ENCODE measurements around the gene OR2T3.
"Not testable (repeated sequence)": the region's sequence is repeated elsewhere in the genome, so short reads cannot be mapped to it uniquely, and the experiment has no call there.

OR2T3 gene, protein sequence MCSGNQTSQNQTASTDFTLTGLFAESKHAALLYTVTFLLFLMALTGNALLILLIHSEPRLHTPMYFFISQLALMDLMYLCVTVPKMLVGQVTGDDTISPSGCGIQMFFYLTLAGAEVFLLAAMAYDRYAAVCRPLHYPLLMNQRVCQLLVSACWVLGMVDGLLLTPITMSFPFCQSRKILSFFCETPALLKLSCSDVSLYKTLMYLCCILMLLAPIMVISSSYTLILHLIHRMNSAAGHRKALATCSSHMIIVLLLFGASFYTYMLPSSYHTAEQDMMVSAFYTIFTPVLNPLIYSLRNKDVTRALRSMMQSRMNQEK

DNA sequence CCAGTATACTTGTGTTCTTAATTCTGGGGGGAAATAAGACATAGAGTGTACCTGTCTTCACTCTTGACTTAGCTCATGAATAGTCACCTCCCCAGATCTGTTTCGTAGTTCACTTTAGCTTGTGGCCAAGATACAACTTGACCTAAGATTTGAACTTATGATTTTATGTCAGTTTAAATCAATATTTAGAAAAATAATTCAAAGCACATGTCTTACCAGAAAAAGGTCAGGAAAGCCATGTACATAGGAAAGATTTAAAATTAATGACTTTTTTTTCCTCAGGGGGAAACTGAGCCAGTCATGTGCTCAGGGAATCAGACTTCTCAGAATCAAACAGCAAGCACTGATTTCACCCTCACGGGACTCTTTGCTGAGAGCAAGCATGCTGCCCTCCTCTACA, at the start of gene OR2T3:
OR2T3 (plus strand) TSS at position 301 of the 400 bp plus-strand sequence; CDS start at position 301, 0 bp downstream.
- not testable (repeated sequence) for DNase-seq (ENCODE audit: low read depth in 2 of 2)

DNA sequence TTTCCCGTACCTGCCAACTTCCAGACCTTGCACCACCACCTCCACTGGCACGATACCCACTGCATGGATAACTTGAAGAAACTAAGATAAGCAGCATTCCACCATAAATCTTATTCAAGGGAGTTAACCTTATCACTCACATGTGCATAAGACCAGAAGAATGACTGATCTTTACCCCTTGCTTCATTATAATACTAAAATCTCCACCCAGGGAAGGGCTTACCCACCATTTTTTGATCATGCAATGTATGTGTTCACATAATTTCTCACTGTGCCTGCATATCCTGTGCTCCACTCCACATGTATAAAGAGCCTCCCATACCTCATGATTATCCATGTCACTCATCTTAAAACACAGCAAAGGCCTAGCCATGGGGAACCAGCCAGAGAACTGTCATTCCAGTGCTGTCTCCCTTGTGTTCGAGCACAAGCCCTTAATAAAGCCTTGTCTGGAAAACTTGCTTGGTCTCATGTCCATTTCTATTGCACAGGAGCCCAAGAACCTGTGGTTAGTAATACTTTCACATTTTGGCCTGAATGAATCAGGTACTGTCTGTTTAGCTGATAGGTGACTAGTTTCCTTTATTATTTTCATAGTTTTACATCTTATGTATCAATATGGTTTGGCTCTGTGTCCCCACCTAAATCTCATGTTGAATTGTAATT, 45.5 kb upstream of the OR2T3 start:
- DNase-seq (ENCODE audit: low read depth in 2 of 2), result not testable (repeated sequence)

DNA sequence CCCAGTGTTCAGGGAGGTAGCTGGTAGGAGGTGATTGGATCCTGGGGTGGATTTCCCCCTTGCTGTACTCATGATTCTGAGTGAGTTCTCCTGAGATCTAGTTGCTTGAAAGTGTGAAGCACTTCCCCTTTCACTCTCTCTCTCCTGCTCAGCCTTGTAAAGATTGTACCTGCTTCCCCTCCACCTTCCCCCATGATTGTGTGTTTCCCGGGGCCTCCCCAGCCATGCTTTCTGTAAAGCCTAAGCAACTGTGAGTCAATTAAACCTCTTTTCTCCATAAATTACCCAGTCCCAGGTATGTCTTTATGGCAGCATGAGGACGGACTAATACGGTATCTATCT, 45.0 kb upstream of the OR2T3 start:
- DNase-seq (ENCODE audit: low read depth in 2 of 2), result not testable (repeated sequence)

DNA sequence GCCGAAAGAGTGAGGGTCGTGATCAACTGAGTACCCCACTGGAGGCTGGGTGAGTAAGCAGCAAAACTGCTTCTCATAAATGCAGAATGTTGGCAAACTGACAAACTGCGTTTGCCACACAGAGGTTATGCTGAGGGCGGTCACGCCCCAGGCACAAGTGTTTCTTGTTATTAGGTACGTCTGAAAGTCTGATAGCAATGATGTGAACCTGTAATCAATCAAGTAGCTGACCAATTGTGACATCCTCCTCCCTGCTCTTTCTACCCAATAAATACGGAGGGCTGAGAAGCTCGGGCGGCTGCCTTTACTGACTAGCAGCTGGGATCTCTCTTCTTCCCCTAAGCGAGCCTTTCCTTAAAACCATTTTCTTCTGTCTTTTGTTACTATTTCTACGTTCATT, 41.5 kb upstream of the OR2T3 start:
- DNase-seq (ENCODE audit: low read depth in 2 of 2), result not testable (repeated sequence)

DNA sequence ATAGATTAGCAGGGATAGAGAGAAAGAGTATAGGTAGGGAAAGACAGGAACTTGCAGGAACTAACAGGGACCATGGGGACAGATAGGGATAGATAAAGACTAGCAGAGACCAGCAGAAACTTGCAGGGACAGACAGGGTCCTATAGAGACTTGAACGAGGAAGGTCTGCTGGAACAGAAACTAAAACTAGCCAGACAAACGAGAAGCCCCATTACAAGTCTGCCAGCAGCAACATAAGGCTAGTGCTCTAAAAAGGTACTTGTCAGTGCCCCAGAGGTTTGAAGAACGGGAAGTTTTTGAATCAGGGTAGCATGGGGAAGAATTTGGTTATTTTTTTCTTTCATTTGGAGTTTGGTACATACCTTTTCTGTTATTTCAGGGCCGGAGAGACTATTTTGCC, 41.0 kb upstream of the OR2T3 start:
- DNase-seq (ENCODE audit: low read depth in 2 of 2), result not testable (repeated sequence)

DNA sequence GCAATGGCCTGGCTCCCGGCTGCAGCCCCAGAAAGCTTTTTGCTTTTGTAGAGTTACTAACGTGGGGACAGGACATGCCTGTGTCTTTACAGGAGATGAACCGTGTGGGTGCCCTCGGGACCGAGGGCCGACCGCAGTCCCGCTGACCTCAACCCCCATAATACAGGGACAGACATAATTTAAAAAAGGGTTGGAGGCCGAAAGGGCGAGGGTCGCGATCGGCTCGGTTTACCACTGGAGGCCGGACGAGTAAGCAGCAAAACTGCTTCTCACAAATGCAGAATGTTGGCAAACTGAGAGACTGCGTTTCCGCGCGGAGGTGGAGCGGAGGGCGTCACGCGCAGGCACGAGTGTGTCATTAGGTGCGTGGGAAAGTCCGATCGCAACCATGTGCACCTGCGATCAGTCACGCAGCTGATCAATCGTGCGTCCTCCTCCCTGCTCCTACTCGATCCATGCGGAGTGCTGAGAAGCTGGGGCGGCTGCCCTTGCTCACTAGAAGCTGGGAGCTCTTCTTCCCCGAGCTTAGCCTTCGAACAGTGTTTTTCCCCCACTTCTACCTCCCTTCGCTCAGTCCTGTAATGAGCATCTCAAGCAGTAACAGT, 39.2 kb upstream of the OR2T3 start:
- DNase-seq (ENCODE audit: low read depth in 2 of 2), result not testable (repeated sequence)

DNA sequence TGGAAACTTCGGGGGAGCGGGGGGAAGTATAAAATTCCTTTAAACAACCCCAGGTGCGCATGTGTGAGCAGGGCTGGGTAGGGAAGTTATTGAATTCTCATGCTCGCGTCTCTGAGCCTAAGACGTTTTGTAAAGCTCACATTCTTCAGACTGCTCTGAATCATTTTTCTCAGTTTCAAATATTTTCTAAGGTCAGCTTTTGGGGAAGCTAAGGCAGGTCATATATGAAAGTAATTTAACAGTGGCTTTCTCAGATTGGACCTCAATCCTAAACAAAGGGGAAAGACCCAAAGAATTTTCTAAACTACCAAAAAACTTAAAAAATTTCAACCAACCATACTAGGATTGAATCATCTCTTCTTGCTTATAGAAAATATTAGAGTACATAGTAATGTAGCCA, 38.2 kb upstream of the OR2T3 start:
- DNase-seq (ENCODE audit: low read depth in 2 of 2), result not testable (repeated sequence)

DNA sequence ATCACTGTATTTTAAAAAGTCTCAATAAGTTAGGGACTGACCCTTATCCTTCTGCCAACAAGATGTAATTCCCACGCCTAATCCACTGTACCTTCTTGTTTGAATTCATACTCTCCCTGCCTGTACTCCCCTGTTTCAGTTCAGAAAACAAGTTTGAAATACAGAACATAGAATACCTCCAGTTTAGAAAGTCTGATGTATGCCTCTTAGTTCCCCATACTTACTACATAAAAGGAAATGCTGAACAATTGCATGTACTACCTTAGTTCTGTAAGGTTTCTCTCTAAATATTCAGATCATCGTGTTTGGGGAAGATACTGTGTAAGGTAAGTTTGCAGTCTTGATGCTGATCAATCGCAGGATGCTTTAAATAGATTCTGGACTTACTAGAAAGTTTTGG, 36.8 kb upstream of the OR2T3 start:
- not testable (repeated sequence) for DNase-seq (ENCODE audit: low read depth in 2 of 2)

DNA sequence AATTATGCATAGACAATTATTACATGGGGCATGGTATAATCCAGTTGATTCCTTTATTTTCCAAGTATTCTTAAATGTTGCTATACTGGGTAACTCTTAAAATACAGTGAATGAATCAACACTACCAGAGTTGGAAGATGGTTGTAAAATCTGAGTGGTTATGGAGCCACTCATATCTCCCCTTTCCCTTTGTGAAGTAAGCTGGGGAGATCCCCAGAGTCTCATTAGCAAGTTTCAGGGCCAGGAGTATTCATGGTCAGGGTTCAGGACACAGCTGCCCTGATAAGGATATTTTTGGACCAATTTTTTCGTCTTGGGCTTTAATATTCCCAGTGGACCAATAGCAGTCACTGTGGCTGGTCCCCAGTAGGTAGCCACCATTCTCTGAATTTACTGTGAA, 34.5 kb upstream of the OR2T3 start:
- not testable (repeated sequence) for DNase-seq (ENCODE audit: low read depth in 2 of 2)

DNA sequence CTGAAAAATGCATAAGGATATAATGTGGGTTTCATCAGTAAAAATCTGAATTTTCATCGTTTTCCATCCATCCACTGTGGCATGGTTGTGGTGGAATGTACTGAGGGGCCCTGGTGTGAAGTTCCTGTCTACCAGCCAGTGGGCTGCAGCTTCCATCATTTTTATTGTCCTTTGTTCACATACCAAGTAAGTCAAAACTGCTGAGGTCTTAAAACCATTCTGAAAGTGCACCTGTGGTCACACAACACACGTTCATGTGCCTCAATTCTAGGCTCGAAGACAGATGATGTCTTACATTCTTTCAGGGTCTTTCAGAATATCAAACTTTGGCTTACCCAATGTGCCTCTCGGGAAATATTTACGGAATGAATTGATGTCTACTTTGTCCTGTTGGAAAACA, 33.9 kb upstream of the OR2T3 start:
- not testable (repeated sequence) for DNase-seq (ENCODE audit: low read depth in 2 of 2)

DNA sequence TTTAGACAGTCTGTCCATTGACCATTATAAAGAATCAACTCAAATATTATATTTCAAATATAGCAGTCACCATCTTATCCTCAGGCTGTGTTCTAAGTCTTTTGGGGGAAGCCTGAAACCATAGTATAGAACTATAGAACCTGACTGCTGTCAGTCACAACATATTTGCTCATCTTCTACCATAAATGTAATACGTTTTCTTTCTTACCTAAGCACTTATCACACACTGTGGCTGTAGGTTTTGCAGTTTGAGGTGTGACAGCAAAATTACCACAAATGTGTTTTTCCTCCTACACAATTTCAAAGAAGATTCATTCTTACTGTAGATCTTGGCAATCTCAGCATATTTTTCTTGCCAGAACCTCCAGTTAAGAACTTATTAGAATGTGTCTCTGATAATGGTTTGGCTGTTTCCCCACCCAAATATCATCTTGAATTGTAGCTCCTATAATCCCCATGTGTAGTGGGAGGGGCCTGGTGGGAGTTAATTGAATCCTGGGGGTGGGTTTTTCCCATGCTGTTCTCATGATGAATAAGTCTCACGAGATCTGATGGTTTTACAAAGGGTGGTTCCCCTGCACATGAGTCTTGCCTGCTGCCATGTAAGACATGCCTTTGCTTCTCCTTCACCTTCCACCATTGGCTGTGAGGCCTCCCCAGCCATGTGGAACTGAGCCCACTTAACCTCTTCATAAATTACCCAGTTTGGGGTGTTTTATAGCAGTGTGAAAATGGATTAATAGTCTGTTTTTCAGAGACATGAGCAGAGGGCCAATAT, 30.5 kb upstream of the OR2T3 start:
- not testable (repeated sequence) for DNase-seq (ENCODE audit: low read depth in 2 of 2)

DNA sequence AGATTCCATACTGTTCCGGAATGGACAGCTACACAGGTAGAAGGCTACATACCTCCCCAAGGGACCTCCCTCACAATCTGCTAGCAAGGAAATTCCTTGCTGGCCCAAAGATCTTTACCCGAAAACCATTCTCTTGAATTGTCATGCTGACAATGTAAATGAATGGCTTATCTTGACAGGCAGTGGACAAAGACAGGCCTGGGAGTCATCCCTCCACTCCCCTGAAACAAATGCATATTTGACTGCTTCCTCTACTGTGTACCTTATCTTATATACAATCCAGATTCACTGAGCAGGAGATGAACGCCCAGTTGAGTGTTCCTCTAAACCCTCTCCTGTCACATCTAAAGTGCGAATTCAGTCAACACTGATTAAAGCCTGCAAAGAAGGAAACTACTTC, 28.5 kb upstream of the OR2T3 start:
- DNase-seq (ENCODE audit: low read depth in 2 of 2), result not testable (repeated sequence)

DNA sequence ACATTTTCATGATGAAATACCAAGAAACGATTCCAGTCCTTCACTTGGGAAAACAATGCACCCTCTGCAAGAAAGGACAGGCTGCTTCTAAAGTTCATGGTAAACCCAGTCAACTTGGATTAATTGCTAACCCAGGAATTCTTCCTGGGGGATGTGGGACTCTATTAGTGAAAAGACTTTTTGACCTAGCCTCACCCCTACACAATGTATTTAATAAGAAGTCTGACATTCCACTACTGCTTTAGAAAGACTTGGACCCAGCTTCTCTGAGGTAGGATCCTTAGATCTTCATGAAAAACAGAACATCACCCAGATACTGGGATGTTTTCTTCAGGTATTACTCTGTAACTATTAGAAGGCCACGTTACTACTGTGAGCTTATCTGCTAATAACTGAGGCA, 27.8 kb upstream of the OR2T3 start, which contains the start of gene OR2T2:
OR2T2 (plus strand) TSS at position 239 of the 400 bp plus-strand sequence. CDS start 7,161 bp downstream, outside the sequence.
- DNase-seq (ENCODE audit: low read depth in 2 of 2), result not testable (repeated sequence)

DNA sequence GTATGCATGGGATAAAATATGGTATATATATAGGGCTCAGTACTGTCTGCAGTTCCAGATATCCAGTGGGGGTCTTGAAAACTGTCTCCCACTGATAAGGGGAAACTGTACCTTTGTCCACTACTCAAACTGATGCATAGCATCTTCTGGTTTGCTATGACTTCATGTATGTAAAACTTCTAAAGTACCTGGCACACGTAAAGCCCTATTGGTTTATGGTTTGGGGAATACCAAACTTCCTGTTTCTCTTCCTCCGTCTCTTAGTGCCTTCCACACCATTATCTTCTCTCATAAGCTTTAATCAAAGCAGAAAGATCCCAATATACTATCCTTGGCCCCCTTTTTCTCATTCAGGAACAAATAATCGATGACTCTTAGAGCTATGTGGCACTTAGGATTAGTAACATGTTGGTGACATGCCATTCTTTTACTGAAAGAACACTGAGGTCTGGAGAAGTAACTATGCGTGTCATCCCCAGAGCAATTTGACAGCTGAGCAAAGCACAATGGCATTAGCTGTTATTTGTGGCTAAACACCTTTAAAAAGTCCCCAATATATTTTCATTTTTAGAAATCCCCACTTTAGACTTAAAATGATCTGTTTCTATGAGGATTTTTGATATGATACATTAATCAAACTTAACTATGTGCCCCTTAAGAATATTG, 24.6 kb upstream of the OR2T3 start:
- DNase-seq (ENCODE audit: low read depth in 2 of 2), result not testable (repeated sequence)

DNA sequence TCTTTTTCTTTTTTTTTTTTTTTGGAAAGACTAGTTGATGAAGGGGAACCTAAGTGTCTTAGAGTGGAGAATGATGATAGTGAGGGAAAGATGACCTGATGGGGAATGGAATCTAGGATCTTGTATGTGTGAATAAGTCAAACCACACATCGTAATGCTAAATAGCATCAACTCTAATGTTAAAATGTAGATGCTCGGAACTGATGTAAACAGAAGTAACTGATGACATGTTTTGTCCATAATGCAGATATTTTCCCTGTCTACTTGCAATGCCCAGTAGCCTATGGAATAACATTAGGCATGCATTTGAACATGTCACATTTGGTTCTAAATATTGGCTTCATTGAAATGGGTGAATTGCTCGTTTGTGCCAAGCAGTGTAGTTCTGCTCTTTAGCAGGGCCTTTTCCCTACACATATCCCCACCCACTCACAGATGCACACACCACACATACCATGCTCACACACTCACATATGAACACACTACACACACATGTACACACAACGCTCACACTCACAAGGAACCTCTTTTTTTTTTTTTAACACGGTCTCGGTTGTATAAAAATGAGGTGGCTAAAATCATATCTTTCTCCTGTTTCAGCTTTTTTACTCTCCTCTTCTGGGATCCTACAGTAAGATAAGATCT, 23.2 kb upstream of the OR2T3 start:
- not testable (repeated sequence) for DNase-seq (ENCODE audit: low read depth in 2 of 2)

DNA sequence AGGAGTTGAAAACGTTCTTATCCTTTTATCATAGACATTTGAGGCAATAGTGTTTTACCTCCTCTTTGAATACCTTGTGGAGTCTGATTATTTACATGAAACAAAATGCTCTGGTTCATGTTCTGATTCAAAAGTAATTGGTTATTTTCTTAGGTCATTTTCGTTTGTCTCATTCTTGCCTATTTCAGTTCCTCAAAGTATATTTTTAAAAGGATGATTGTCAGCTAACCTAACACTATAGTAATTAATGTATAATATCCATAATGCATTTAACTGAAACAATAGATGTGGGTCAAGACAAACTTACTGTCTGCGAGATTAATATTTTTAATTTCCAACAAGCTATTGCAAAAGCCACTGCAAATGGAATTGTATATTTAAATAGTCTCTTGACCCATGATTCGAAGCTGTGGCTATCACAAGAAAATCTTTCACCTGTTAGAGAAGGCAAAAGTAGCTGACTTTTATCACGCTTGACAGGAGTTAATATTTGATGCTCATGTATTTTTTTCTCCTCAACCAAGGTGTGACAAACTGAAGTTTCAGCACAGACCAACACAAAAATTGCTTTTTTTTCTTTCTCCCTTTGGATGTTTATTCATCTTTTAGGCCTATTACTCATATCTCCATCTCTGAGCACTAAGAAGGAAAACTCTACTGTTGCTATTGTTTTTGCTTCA, 22.5 kb upstream of the OR2T3 start:
- not testable (repeated sequence) for DNase-seq (ENCODE audit: low read depth in 2 of 2)

DNA sequence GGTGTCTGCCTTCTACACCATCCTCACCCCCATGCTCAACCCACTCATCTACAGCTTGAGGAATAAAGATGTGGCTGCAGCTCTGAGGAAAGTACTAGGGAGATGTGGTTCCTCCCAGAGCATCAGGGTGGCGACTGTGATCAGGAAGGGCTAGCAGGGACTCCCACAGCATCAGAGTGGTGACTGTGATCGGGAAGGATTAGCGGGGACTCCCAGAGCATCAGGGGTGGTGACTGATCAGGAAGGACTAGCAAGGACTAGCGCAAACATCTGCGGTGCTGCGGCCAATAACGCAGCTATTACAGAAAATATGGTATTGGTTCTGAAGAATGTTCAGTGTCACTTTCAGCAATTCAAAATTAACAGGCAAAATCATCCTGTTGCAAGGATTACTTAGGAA, 19.5 kb upstream of the OR2T3 start:
- DNase-seq (ENCODE audit: low read depth in 2 of 2), result not testable (repeated sequence)

DNA sequence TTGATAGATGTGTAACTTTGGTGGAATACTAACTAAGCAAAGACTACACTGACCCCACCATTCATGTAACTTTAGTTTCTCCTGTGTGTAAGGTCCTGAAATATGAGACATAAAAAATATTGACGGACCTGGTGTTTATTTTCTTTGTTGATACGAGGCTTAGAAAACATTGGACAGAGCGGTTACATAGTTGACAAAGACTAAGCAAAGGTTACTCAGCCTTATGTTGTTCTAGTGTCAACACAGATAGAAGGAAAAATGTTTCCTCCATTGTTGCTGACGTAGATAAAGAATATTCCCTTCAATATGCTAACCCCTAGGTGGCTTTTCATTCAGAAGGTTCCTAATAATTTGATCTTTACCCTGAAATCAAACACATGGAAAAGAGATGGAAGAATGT, 18.1 kb upstream of the OR2T3 start:
- not testable (repeated sequence) for DNase-seq (ENCODE audit: low read depth in 2 of 2)

DNA sequence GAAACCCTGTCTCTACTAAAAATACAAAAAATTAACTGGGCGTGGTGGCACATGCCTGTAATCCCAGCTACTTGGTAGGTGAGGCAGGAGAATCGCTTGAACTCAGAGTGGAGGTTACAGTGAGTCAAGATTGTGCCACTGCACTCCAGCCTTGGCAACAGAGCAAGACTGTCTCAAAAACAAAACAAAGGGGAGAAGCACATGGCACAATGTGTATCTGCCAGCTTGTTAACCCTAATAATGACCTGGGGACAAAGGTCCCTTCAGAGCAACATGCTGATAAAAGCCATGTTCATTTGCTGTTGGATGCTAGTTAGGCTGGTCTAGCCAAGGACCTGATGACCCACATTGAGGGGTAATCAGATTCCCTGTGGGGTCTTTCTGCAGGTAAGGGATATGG, 16.5 kb upstream of the OR2T3 start:
- not testable (repeated sequence) for DNase-seq (ENCODE audit: low read depth in 2 of 2)

DNA sequence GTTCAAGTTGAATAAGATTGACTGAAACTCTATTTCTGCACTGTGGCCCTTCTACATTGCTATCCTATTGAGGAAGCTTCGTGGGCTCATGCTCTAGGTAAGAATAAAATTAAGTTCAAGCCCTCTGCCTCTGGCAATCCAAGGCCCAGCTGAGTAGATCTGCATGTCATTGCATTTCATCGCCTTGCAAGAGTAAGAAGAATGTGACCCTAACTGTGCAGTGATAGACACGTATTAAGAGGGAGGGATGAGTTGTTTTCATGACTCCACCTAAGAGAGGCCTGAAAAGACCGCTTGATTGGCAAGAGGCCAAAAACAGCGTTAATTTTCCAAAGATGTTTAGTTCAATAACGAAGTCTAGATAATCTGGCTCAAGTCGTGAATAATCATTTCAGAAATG, 14.0 kb upstream of the OR2T3 start:
- DNase-seq (ENCODE audit: low read depth in 2 of 2), result not testable (repeated sequence)
